ENCODE results near the gene CDH13.
A peak's percentile ranks its signal among the peaks of the same experiment; 100 is the strongest.

Gene CDH13

DNA sequence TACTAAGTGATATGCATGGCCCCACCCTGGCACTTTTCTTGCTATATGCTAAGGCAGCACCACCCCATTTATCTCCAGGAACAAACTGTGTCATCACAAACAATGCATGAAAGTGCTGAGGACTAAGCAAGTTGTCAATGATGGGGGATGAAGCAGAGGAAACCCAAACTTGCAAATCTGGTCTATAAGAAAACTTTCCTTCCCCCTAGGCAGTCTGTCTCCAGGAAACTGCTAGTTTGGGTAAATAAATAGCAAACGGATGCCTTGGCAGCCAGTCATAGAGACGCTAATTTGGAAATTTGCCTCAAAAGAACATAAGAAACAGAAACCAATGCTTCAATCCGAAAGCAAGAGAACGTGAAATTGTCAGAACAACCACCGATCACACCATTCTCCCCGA is 1175.4 kb downstream of the CDH13 start:
- DNase-seq: no peak

- DNase-seq: no peak
These were observed 1175.9 kb downstream of the CDH13 start for GRCh38 chr16:83802554-83803205.

GRCh38 chr16:83803811-83804210 is 1177.0 kb downstream of the CDH13 start:
- DNase-seq: no peak

DNA sequence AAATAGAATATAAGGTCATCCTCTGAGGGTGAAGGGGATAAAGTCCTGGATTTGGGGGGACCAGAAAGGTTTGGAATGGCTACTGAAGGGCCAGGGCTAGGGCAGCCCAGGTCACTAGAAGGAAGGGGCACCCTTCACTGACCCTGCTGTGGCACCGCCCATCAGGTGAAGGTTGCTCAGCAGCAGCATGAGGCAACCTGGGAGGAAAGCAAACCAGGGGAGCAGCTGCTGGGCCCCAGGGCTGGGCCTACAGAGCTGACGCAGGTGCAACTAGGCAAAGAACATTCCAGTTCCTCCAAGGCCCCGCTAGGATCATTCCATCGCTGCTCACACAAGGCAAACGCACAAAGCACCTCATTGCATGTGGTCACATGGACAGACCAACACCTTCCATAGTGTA is 1177.6 kb downstream of the CDH13 start:
- no peak for DNase-seq

- no peak for DNase-seq
These were observed 1179.3 kb downstream of the CDH13 start for GRCh38 chr16:83806036-83806435.

GRCh38 chr16:83806731-83807130 is 1180.0 kb downstream of the CDH13 start:
- DNase-seq: no peak

DNA sequence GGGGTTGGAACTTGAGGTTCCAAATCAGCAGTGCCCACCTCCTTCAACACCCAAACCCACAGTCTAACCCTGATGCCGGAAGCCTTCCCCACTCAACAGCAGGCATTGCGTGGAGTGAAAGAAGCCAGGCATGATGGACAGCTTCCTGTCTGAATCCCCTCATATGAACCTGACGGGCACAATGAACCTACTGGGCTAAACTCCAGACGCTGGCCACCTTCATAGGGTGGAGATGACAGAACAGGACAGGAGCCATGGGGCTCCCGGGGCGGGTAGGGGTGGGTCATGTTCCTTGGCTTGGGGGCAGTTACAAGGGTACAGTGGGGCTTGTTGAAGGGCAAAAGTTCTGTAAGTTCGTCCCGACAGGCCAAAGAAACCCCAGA is 1180.5 kb downstream of the CDH13 start:
- DNase-seq: no peak

GRCh38 chr16:83807710-83808572 is 1181.2 kb downstream of the CDH13 start, which contains the start of gene HSBP1:
TSS of gene HSBP1 (plus strand) at chr16:83807978. CDS start at chr16:83808077, 99 bp downstream.
- peak; percentile 81 for DNase-seq

GRCh38 chr16:83808573-83809014 is 1181.8 kb downstream of the CDH13 start:
- no peak for DNase-seq

DNA sequence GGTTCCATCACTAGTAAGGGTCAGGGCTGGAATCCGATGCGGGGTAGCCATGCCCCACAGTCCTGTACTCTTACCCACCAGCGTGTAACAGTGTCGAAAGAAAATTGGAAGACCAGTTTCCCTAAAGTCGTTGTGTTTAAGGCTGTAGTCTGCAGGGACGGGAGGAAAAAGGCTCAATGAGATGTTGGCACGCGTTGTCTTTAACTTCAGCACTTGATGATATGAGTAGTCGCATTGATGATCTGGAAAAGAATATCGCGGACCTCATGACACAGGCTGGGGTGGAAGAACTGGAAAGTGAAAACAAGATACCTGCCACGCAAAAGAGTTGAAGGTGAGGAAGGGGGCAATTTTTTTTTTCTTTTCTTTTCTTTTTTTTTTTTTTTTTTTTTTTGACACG is 1182.3 kb downstream of the CDH13 start:
- no peak for DNase-seq

DNA sequence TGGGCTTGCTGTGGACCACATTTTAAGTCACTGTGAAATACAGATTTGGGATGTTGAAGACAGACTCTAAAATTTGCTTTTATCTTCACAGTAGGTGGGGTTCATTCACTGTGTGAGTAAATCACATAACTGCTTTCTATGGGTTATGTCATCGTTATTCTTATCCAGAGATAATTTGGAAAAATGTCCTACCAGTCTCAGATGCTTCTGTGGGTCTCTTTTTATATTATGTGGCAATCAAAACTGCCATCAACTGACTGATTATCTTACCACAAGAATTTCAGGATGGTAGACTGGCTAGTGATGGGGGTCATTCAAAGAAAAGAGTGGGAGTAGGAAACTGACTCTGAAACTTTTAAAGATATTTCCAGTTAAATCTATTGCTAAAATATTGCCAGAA is 1184.1 kb downstream of the CDH13 start:
- no peak for DNase-seq

DNA sequence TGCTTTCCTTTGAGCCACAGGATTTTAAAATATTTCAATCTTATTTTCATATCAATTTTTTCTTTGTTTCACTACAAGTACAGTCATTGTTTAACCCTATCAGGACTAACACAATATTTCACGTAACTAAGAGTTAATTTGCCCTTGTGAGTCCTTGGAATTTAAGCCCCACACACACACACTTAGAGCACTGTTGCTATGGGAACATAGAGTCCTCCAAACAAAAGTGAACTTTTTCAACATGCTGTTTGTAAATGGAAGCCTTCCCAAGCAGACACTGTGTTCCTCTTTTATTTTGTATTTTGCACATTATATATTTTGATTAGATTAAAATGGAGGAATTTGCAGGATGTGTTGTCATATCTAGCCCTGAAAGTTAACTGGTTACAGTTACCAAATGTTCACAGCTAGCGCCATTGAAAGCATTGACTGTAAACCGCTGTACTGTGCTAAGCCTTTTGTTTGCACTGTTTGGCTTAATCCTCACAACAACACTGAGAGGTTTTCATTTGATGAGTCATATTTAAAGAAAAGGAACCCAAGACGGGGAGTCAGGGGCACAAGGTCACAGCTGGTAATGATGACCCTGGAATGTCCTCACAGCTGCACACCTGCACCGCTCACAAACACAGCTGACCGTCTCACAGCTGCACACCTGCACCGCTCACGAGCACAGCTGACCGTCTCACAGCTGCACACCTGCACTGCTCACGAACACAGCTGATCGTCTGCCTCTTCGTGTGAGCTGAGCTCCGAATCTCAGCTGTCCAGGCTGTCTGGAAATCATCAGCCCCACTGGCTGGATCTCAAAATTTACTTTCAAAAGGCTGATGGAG is 1187.3 kb downstream of the CDH13 start:
- DNase-seq: peak; percentile 70

DNA sequence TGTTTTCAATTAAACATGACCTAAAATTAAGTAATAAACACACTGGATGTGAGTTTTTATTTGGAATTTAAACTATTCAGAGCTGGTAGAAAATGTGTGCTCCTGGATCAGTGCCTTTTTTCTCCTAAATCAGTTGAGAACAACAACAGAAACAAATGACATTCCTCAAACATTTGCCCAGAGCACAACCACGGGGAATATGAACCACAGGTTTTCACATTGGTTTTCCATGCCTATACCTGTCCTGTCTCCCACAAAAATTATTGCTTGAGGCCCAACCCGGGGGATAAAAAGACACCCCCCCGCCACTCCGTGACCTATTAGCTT is 1187.9 kb downstream of the CDH13 start:
- no peak for DNase-seq

DNA sequence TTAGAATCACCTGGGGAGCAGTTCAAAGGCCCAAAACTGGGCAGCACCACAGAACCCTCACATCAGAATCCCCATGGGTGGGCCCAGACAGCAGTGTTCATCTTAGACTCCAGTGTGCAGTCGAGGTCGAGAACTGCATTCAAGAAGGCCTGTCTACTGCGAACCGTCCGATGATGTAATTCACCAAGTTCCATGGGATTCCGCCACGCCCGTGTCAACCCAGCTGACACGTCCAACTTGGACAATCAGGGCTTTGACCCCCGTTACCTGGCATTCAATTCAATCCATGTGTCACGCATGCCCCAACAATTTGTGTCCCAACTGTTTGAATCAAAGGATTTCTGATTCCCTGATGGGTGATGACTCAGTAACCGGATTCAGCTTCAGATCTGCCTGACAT is 1190.3 kb downstream of the CDH13 start:
- no peak for DNase-seq

DNA sequence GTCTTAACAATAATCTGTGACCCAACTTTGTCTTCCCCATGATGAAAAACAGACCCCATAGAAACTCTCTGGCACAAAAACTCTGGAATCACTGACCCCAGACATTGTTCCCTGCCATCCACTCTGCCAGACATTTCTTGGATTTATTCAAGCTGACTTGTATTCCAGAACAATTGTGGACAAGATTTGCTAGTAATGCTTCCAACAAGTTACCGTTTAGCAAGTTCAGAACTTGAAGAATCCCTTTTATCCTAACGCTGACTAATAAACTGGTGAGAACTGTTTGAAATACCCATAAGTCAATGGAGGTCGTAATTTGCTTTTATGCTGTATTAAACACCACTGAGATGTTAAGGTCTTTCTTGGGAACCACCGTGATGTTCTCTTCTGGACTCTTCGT is 1191.5 kb downstream of the CDH13 start:
- DNase-seq: no peak

- no peak for DNase-seq
These were observed 1192.6 kb downstream of the CDH13 start for GRCh38 chr16:83819361-83819760.

DNA sequence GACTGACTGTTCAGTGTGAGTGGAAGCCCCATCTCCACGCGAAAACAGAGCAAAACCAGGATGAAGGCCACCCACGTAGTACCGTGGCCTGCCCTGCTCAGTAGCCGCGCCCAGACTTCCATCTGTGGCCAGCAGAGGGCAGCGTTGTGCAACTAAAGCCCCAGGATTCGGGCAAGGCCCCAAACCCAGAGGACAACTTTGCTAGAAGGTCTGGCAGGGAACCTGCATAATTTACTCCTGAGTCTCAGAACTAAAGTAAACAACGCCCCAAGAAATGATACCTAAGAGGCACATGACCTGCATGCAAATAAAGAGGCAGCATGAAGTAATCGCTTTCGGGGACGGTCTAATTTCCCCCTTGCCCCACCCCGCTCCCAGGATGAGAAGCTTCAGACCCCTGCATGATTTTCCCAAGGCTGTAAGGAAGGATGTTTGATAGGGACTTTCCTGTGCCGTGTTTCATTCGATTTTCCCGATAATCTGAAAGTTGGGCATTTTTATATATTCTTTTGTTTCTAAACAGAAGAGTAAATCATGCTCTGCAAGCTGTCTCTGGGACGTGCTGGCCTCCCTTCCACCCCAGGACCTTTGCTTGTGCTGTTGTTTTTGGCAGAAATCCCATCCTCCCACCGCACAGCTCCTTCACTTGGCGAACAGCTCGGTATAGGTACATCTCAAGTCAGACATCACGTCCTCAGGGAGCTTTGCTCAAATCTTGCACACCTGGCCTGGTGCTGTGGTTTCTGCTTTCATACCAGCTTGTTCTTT is 1199.6 kb downstream of the CDH13 start:
- no peak for DNase-seq

GRCh38 chr16:83830091-83830768 is 1203.5 kb downstream of the CDH13 start:
- DNase-seq: no peak

- DNase-seq: no peak
These were observed 1204.1 kb downstream of the CDH13 start for GRCh38 chr16:83830769-83831455.

- DNase-seq: no peak
These were observed 1204.8 kb downstream of the CDH13 start for GRCh38 chr16:83831456-83831987.

- no peak for DNase-seq
These were observed 1207.2 kb downstream of the CDH13 start for GRCh38 chr16:83833921-83834320.

Data from NCI-H510A (cell line).